Measurements from ENCODE around the gene DCANP1. TPM values are rescaled to one million over a fixed set of nuclear protein-coding genes. Genes with fewer than 3 reads are reported as not detected.

DCANP1 gene, protein sequence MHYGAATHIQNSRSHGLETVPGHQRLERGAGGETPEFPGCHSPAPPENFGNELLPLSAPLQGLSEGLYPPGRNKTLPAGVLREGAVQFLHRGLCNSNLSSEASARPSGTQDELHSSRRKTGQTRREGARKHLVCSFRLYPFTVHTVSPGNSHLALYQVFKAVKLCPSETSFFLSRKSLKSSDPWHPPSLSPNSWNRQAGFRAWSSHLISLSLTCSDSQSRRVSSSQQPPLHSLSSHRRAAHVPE
- not detected in 2 replicates for total RNA-seq

DNA sequence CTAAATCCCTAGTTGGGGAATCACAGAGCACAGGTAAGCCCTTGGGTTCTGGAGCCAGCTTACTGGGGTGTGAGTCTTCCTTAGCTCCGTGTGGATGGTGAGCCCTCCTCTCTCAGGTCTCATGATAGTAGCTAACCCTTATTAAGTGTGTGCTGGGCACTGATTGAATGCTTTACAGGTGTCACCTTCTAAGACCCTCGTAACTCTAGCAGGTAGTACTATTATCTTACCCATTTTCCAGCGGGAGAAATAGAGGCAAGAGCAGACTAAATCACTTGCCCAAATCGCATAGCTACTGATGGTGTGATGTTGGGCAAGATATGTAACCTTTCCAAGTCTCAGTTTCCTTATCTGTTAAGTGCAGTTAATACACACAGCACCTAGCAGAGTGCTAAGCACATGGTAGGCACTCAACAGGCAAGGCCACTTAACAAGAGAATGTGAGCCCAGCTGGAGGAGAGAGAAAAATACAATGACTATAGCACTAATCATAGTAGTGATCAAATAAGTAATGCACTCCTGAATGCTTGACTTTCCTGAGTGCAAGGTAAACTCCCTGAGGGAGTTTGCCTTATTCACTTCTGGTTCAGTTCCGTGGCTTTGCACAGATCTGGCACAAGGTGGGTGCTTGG, at the start of gene DCANP1:
Gene DCANP1, minus strand, starts transcription at position 51 of the 632 bp plus-strand sequence. CDS start 240 bp downstream, outside the sequence.

GRCh38 chr5:135452321-135453030, 5.3 kb upstream of the DCANP1 start, which contains the start of gene TIFAB:
TSS of gene TIFAB (minus strand) at chr5:135452351. CDS start at chr5:135449939, 2,412 bp downstream.

GRCh38 chr5:135398855-135399793, 48.0 kb downstream of the DCANP1 start, which contains the start of gene MACROH2A1:
TSS of gene MACROH2A1 (minus strand) at chr5:135399231. CDS start at chr5:135389093, 10,138 bp downstream.

Other genes starting within 250 kb of the DCANP1 start
- 269 and 285 TPM in 2 replicates for gene MACROH2A1, start 48.1 kb downstream of the DCANP1 start, total RNA-seq
- gene TIFAB, start 5.0 kb upstream of the DCANP1 start, total RNA-seq = not detected in 2 replicates
- not detected in 2 replicates for gene NEUROG1, start 88.6 kb upstream of the DCANP1 start, total RNA-seq
- gene CXCL14, start 131.6 kb upstream of the DCANP1 start, total RNA-seq = 0.97 and 3.6 TPM in 2 replicates